Activated CD4-positive, alpha-beta T cell treated with anti-CD3 and anti-CD28 coated beads, Interleukin-2, amount 10 ng/mL, durations not matched to agents 24 days and 14 days (primary cell): ENCODE results near the gene AOAH. TPM values are rescaled to one million over a fixed set of nuclear protein-coding genes. Genes with fewer than 3 reads are reported as not detected.

Experiments used
- DNase-seq: peaks from one replicate; pipeline ENCODE4 v3.0.0; 2022
- H3K27ac Mint-ChIP-seq: one replicate; pipeline ENCODE4 v1.8.0; 2022; ENCODE audit warnings: mild to moderate bottlenecking, mixed read lengths
- H3K27me3 Mint-ChIP-seq: one replicate; pipeline ENCODE4 v1.8.0; 2022; ENCODE audit warnings: mixed read lengths
- H3K36me3 Mint-ChIP-seq: one replicate; pipeline ENCODE4 v1.8.0; 2022; ENCODE audit warnings: low read depth, mild to moderate bottlenecking, mixed read lengths
- H3K4me1 Mint-ChIP-seq: one replicate; pipeline ENCODE4 v1.8.0; 2021; ENCODE audit warnings: mixed read lengths
- H3K4me3 Mint-ChIP-seq: one replicate; pipeline ENCODE4 v1.8.0; 2022; ENCODE audit warnings: mild to moderate bottlenecking, moderate library complexity, mixed read lengths
- H3K9me3 Mint-ChIP-seq: one replicate; pipeline ENCODE4 v1.8.0; 2021; ENCODE audit warnings: mixed read lengths
- intact Hi-C: fragments of 100-400 bp; cut with micrococcal nuclease; formaldehyde crosslinking; loops from one replicate; pipeline ENCODE4 v1.15.1; 2023
- total RNA-seq: library from RNA; stranded (reverse); gene quantifications from 2 replicates; pipeline ENCODE4 v1.2.3, GENCODE V29; 2022

AOAH gene
- total RNA-seq, 1 donor from 2014 or later, result 17.8 TPM

- DNase-seq, result peak; percentile 91
Observed at GRCh38 chr7:36670585-36671431, 53.5 kb downstream of the AOAH start.

DNA sequence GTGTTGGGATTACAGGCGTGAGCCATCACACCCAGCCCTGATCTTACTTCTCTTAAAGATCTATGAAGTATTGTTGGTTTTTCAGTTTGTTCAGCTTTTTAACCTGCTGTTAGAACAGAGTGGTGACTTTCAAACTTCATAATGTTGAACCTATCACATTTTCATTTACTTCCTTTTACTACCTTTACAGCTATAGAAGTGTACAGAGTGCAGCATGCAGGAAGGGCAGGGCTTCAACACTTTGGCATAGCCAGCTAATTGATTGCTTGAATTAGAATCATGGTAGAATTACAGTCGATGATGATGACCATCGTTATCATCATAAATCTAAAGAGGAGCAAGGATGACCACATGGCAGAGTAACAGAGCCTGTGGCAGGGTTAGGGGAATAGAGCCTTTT, 55.5 kb downstream of the AOAH start:
- Mint-ChIP-seq H3K27me3 (no peaks in the 10 kb centered on the region), H3K4me3 (no peak overlapping the region), H3K27ac (no peak overlapping the region), H3K36me3 (peaks cover 45% of the 10 kb centered on the region), H3K9me3 (peaks cover 10% of the 10 kb centered on the region), H3K4me1 (peaks cover 29% of the 10 kb centered on the region)
- peak; percentile 44 for DNase-seq
- intact Hi-C loops, result loop anchor here (1.0 kb wide), 1 partner anchor 141 kb away; no protein-coding TSS in a partner anchor

More at GRCh38 chr7:36670585-36671431, 53.5 kb downstream of the AOAH start:
- intact Hi-C loops, result loop anchor here (1.0 kb wide), 1 partner anchor 184 kb away; no protein-coding TSS in a partner anchor
- H3K9me3 Mint-ChIP-seq, result peaks cover 3% of the 10 kb centered on the region
- H3K4me3 Mint-ChIP-seq, result peak overlapping the region; percentile 4
- H3K36me3 Mint-ChIP-seq, result peaks cover 41% of the 10 kb centered on the region
- no peaks in the 10 kb centered on the region for H3K27me3 Mint-ChIP-seq
- H3K4me1 Mint-ChIP-seq, result peaks cover 34% of the 10 kb centered on the region
- peak overlapping the region; percentile 42 for H3K27ac Mint-ChIP-seq

- Mint-ChIP-seq H3K4me3 (no peak overlapping the region), H3K9me3 (peaks cover 10% of the 10 kb centered on the region), H3K27ac (no peak overlapping the region), H3K27me3 (no peaks in the 10 kb centered on the region), H3K36me3 (peaks cover 40% of the 10 kb centered on the region), H3K4me1 (peaks cover 29% of the 10 kb centered on the region)
- intact Hi-C loops, result no loop called here
- no peak for DNase-seq
Observed at GRCh38 chr7:36668080-36668479, 56.2 kb downstream of the AOAH start.

DNA sequence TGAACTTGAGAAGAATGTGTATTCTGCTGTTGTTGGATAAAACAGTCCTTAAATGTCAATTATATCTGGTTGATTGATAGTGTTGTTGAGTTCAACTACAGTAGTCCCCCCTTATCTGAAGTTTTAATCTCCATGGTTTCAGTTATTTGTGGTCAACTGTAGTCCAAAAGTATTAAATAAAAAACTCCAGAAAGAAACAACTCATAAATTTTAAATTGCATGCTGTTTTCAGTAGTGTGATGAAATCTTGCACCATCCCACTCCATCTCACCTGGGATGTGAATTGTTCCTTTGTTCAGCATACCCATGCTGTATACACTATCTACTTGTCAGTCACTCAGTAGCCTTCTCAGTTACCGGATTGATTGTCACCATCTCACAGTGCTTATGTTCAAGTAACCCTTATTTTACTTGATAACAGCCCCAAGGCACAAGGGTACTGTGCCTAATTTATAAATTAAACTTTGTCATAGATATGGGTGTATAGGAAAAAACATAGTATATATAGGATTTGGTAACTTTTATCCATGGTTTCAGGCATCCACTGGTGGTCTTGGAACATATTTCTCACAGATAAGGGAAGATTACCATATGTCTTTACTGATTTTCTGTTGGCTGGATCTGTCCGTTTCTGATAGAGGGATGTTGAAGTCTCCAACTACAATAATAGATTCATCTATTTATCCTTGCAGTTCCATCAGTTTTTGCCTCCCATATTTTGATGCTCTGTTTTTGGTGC, 57.1 kb downstream of the AOAH start:
- intact Hi-C loops, result loop anchor here (1.0 kb wide), 1 partner anchor 11 kb away; no protein-coding TSS in a partner anchor
- Mint-ChIP-seq H3K4me3 (no peak overlapping the region), H3K36me3 (peaks cover 34% of the 10 kb centered on the region), H3K27ac (no peak overlapping the region), H3K27me3 (no peaks in the 10 kb centered on the region), H3K4me1 (peaks cover 28% of the 10 kb centered on the region), H3K9me3 (peaks cover 10% of the 10 kb centered on the region)
- DNase-seq, result peak; percentile 34

GRCh38 chr7:36663481-36663880, 60.8 kb downstream of the AOAH start:
- DNase-seq, result no peak
- Mint-ChIP-seq H3K4me3 (no peak overlapping the region), H3K9me3 (peaks cover 10% of the 10 kb centered on the region), H3K4me1 (peaks cover 16% of the 10 kb centered on the region), H3K27me3 (no peaks in the 10 kb centered on the region), H3K36me3 (peaks cover 23% of the 10 kb centered on the region), H3K27ac (no peak overlapping the region)
- intact Hi-C loops, result no loop called here

DNA sequence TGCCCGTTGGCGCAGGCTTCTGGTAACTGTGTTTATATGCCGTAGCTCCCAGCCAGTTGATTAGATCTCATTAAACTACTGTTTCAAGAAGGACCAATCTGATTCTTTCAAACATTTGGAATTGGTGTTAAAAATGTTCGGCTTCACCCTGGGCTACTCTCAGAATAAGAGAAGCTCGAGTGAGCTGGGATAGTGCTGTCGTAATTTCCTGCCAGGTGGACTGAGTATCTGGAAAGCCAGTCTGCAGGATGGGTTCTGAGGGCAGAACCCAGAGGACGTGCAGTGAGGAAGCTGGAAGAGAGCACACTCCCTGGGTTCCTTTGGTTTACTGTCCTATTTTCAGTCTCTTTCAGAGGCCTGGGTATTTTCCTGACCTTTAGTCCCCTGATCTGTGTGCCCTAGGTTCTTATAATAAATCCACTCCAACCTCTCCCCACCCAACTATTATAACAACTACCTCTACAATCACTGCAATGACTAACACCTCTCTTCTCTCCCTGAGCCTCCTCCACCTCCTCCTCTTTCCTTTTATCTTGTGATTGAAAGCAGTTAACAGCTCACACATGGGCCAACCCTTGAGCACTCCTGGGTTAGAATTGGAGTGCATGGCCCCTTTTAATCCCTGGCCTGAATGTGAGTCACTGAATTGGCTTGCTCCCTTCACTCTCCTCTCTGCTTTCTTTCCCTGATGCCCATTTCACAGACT, 63.0 kb downstream of the AOAH start:
- intact Hi-C loops, result no loop called here
- Mint-ChIP-seq H3K27ac (no peak overlapping the region), H3K36me3 (peaks cover 17% of the 10 kb centered on the region), H3K4me1 (peaks cover 12% of the 10 kb centered on the region), H3K4me3 (no peak overlapping the region), H3K27me3 (no peaks in the 10 kb centered on the region), H3K9me3 (peaks cover 10% of the 10 kb centered on the region)
- peak; percentile 46 for DNase-seq

- peaks cover 6% of the 10 kb centered on the region for H3K9me3 Mint-ChIP-seq
- H3K36me3 Mint-ChIP-seq, result peaks cover 24% of the 10 kb centered on the region
- no peaks in the 10 kb centered on the region for H3K27me3 Mint-ChIP-seq
- intact Hi-C loops, result no loop called here
- no peak overlapping the region for H3K4me3 Mint-ChIP-seq
- DNase-seq, result no peak
- no peak overlapping the region for H3K27ac Mint-ChIP-seq
- H3K4me1 Mint-ChIP-seq, result peaks cover 12% of the 10 kb centered on the region
Observed at GRCh38 chr7:36659638-36660341, 64.5 kb downstream of the AOAH start.

DNA sequence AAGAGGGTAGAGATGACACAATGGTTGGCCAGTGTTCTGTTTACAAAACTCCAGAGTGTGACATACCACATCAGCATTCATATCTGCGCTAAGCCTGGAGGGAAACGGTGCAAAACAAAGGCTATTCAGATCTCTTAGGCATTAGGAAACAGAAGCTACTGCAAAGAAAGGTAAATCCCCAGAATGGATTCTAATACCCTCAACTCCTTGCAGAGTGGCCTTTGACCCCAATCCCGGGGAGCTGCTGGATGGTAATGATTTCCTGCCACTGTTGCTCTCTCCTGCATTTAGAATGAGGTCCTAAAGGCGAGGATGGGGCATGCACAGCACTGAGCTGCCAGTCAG, 65.2 kb downstream of the AOAH start:
- intact Hi-C loops, result no loop called here
- no peaks in the 10 kb centered on the region for H3K9me3 Mint-ChIP-seq
- H3K27me3 Mint-ChIP-seq, result no peaks in the 10 kb centered on the region
- H3K27ac Mint-ChIP-seq, result no peak overlapping the region
- H3K4me1 Mint-ChIP-seq, result peaks cover 13% of the 10 kb centered on the region
- H3K4me3 Mint-ChIP-seq, result no peak overlapping the region
- no peak for DNase-seq
- H3K36me3 Mint-ChIP-seq, result peaks cover 21% of the 10 kb centered on the region

GRCh38 chr7:36658335-36659171, 65.7 kb downstream of the AOAH start:
- Mint-ChIP-seq H3K27ac (no peak overlapping the region), H3K4me1 (peaks cover 15% of the 10 kb centered on the region), H3K27me3 (no peaks in the 10 kb centered on the region), H3K36me3 (peaks cover 22% of the 10 kb centered on the region), H3K9me3 (no peaks in the 10 kb centered on the region), H3K4me3 (no peak overlapping the region)
- DNase-seq, result no peak
- intact Hi-C loops, result no loop called here

DNA sequence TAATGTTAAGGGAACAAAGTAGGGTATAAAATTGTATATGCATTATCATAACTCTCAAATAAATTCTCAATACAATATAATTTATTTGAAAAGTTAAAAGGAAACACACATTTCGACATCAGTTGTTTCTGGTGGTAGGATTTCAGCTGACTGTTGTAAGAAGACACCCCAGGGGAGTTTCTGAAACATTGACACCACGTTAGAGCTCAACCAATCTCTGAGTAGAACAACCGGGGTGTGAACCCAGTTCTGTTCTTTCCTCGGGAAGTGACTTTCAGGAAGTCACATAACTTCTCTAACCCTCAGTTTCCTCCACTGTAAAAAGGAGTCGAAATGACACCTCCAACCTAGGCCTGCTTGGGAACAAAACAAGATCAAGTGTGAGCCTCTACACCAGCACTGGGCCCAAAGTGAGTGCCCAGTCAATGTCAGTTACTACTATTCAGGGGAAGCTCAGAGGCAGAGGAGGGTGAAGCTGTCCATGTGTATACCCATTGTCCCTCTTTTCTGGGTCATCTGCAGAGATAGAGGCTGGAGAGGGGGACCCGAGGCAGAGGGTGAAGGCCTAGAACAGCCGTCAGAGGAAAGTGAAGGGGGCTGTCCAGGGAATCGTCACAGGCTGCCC, 67.1 kb downstream of the AOAH start:
- no peak overlapping the region for H3K4me3 Mint-ChIP-seq
- H3K27me3 Mint-ChIP-seq, result no peaks in the 10 kb centered on the region
- H3K9me3 Mint-ChIP-seq, result no peaks in the 10 kb centered on the region
- H3K36me3 Mint-ChIP-seq, result peaks cover 25% of the 10 kb centered on the region
- intact Hi-C loops, result no loop called here
- DNase-seq, result no peak
- H3K4me1 Mint-ChIP-seq, result peaks cover 18% of the 10 kb centered on the region
- no peak overlapping the region for H3K27ac Mint-ChIP-seq

DNA sequence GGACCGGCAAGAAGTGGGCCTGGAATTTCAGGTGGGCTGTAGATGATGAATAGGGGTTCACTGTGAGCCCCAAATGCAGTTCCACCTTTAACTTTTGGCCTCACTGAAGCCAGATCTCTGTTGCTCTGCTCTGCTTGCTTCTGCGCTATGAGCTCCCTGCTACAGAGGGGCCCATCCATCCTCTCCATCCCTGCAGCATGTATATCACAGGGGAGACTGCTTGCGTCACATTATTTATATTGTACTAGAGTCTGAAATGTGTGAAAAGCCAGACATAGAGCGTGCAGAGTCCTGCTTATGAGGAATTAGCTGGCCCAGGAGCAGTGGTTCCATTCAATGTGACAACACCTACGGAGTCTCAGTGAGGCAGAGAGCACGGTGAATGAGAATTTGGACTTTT, 69.9 kb downstream of the AOAH start:
- peaks cover 20% of the 10 kb centered on the region for H3K4me1 Mint-ChIP-seq
- intact Hi-C loops, result no loop called here
- H3K36me3 Mint-ChIP-seq, result peaks cover 36% of the 10 kb centered on the region
- H3K27ac Mint-ChIP-seq, result no peak overlapping the region
- DNase-seq, result no peak
- no peaks in the 10 kb centered on the region for H3K27me3 Mint-ChIP-seq
- H3K9me3 Mint-ChIP-seq, result peaks cover 3% of the 10 kb centered on the region
- H3K4me3 Mint-ChIP-seq, result no peak overlapping the region

- Mint-ChIP-seq H3K4me1 (peaks cover 20% of the 10 kb centered on the region), H3K4me3 (no peak overlapping the region), H3K27me3 (no peaks in the 10 kb centered on the region), H3K36me3 (peaks cover 36% of the 10 kb centered on the region), H3K9me3 (peaks cover 3% of the 10 kb centered on the region), H3K27ac (no peak overlapping the region)
- intact Hi-C loops, result no loop called here
- DNase-seq, result no peak
Observed at GRCh38 chr7:36653663-36654355, 70.5 kb downstream of the AOAH start.
